SK-N-SH treated with all-trans-retinoic acid at 6 μM for 48 hours (cell line): ENCODE measurements around the gene FAM171A2.
"Not testable (repeated sequence)": the region's sequence is repeated elsewhere in the genome, so short reads cannot be mapped to it uniquely, and the experiment has no call there.

ENCODE experiments used
- ATAC-seq: fragments of 200-7000 bp; cut with Tn5 transposase; 3 replicates; pipeline ENCODE4 v1.9.1; 2020; ENCODE audit warnings: mild to moderate bottlenecking, moderate library complexity
- BACH2 ChIP-seq: fragments of 250-450 bp; sonication (Bioruptor Pico); IDR thresholded peaks from 2 replicates; pipeline ENCODE4 v1.9.0; 2021; ENCODE audit warnings: mild to moderate bottlenecking, borderline replicate concordance
- CREB5 ChIP-seq: fragments of 250-450 bp; sonication (Bioruptor Pico); IDR thresholded peaks from 2 replicates; pipeline ENCODE4 v1.5.1; 2020; ENCODE audit warnings: low read depth, mild to moderate bottlenecking, moderate library complexity
- CSDC2 ChIP-seq: fragments of 250-450 bp; sonication (Bioruptor Pico); IDR thresholded peaks from 2 replicates; pipeline ENCODE4 v1.5.0; 2020; ENCODE audit warnings: mild to moderate bottlenecking, moderate library complexity
- CSRNP3 ChIP-seq: fragments of 250-450 bp; sonication (Bioruptor Pico); IDR thresholded peaks from 2 replicates; pipeline ENCODE4 v1.5.1; 2021; ENCODE audit warnings: mild to moderate bottlenecking, moderate library complexity
- ESRRG ChIP-seq: fragments of 250-450 bp; sonication (Bioruptor Pico); IDR thresholded peaks from 2 replicates; pipeline ENCODE4 v1.6.1; 2021; ENCODE audit warnings: mild to moderate bottlenecking
- GLIS3 ChIP-seq: fragments of 250-450 bp; sonication (Bioruptor Pico); IDR thresholded peaks from 2 replicates; pipeline ENCODE4 v1.5.0; 2020; ENCODE audit warnings: mild to moderate bottlenecking, moderate library complexity
- OSR1 ChIP-seq: fragments of 250-450 bp; sonication (Bioruptor Pico); IDR thresholded peaks from 2 replicates; pipeline ENCODE4 v1.8.0; 2022; ENCODE audit warnings: moderate library complexity, mild to moderate bottlenecking, inconsistent platforms
- POU6F1 ChIP-seq: fragments of 250-450 bp; sonication (Bioruptor Pico); IDR thresholded peaks from 2 replicates; pipeline ENCODE4 v1.8.0; 2021; ENCODE audit warnings: low read depth, mild to moderate bottlenecking, moderate library complexity, borderline replicate concordance
- SNAI2 ChIP-seq: fragments of 250-450 bp; sonication (Bioruptor Pico); IDR thresholded peaks from 2 replicates; pipeline ENCODE4 v1.5.0; 2020; ENCODE audit warnings: mild to moderate bottlenecking, moderate library complexity
- TCF4 ChIP-seq: fragments of 250-450 bp; sonication (Bioruptor Pico); IDR thresholded peaks from 2 replicates; pipeline ENCODE4 v1.8.0; 2021; ENCODE audit warnings: mild to moderate bottlenecking, moderate library complexity, borderline replicate concordance
- TOX ChIP-seq: fragments of 250-450 bp; sonication (Bioruptor Pico); IDR thresholded peaks from 2 replicates; pipeline ENCODE4 v1.8.0; 2021; ENCODE audit warnings: mild to moderate bottlenecking, moderate library complexity, borderline replicate concordance
- TSHZ2 ChIP-seq: fragments of 250-450 bp; sonication (Bioruptor Pico); IDR thresholded peaks from 2 replicates; pipeline ENCODE4 v1.5.0; 2020; ENCODE audit warnings: mild to moderate bottlenecking, moderate library complexity
- ZC3H10 ChIP-seq: fragments of 250-450 bp; sonication (Bioruptor Pico); IDR thresholded peaks from 2 replicates; pipeline ENCODE4 v1.5.1; 2021; ENCODE audit warnings: mild to moderate bottlenecking, moderate library complexity
- ZFP3 ChIP-seq: fragments of 250-450 bp; sonication (Bioruptor Pico); IDR thresholded peaks from 2 replicates; pipeline ENCODE4 v1.5.0; 2020; ENCODE audit warnings: mild to moderate bottlenecking, moderate library complexity
- ZNF70 ChIP-seq: fragments of 450-650 bp; formaldehyde crosslinking; IDR thresholded peaks from 2 replicates; pipeline ENCODE4 v1.5.0; 2020; ENCODE audit warnings: mild to moderate bottlenecking, moderate library complexity
- ZNF8 ChIP-seq: fragments of 450-650 bp; formaldehyde crosslinking; IDR thresholded peaks from 2 replicates; pipeline ENCODE4 v1.5.0; 2020; ENCODE audit warnings: mild to moderate bottlenecking, moderate library complexity

Gene FAM171A2

GRCh38 chr17:44348234-44348987 lies 15.2 kb downstream of the FAM171A2 start:
- no peak for ATAC-seq
- TF ChIP-seq GLIS3 (CRISPR knock-in tag), result no peak
- no peak for TF ChIP-seq CSDC2 (CRISPR knock-in tag)
- no peak for TF ChIP-seq TSHZ2 (CRISPR knock-in tag)
- TF ChIP-seq ZNF8, result no peak
- TF ChIP-seq POU6F1 (CRISPR knock-in tag), result no peak
- no peak for TF ChIP-seq CSRNP3 (CRISPR knock-in tag)
- no peak for TF ChIP-seq TCF4 (CRISPR knock-in tag)
- TF ChIP-seq CREB5, result no peak
- no peak for TF ChIP-seq BACH2 (CRISPR knock-in tag)
- TF ChIP-seq ESRRG (CRISPR knock-in tag), result no peak
- no peak for TF ChIP-seq TOX
- TF ChIP-seq ZC3H10 (CRISPR knock-in tag), result no peak
- no peak for TF ChIP-seq SNAI2 (CRISPR knock-in tag)
- TF ChIP-seq ZNF70 (CRISPR knock-in tag), result no peak
- no peak for TF ChIP-seq ZFP3 (CRISPR knock-in tag)

GRCh38 chr17:44347206-44348055 lies 16.2 kb downstream of the FAM171A2 start:
- not testable (repeated sequence) for ATAC-seq

GRCh38 chr17:44346064-44346844 lies 17.4 kb downstream of the FAM171A2 start:
- no peak for ATAC-seq
- TF ChIP-seq CREB5 (no peak), BACH2 (CRISPR knock-in tag) (no peak), ZNF70 (CRISPR knock-in tag) (no peak), POU6F1 (CRISPR knock-in tag) (no peak), OSR1 (no peak), TCF4 (CRISPR knock-in tag) (no peak)
